HG03558 (cell line): ENCODE data around the gene FETUB.
A peak's percentile ranks its signal among the peaks of the same experiment; 100 is the strongest.
"Not testable (repeated sequence)": the region's sequence is repeated elsewhere in the genome, so short reads cannot be mapped to it uniquely, and the experiment has no call there.

Source experiments
- ATAC-seq: cut with Tn5 transposase; IDR thresholded peaks from one replicate; pipeline ENCODE4 v1.9.1; 2021; ENCODE audit warnings: moderate number of reproducible peaks; ENCODE audit not compliant: unreplicated experiment; ENCODE audit errors: extremely low read depth

Gene FETUB

DNA sequence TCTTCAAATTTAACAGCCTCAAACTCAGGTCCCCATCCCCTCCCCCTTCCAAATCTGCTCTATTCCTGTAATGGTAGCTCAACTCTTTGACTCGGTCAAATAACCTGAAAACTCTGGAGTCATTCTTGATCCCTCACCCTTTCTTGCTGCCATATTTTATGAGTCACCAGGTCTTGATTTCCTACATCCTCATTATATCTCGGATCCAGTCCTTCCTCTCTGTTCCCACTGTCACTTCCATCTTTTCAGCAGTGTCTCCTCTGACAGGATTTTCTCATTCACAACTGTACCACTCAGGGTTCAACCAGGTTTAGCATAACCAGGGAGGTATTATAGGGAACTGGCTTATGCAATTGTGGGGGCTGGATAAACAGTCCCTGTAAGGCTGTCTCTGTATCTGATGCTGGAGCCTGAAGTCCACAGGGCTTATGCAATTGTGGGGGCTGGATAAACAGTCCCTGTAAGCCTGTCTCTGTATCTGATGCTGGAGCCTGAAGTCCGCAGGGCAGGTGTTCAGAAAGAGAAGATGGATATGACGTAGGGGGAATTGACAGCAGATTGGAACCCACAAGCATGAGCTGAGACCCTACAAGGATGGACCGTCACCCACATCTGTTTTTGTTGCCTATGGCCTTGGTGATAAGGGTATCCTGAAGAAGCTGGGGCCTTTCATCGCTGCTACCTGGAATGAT lies 9.1 kb upstream of the FETUB start:
- no peak for ATAC-seq

DNA sequence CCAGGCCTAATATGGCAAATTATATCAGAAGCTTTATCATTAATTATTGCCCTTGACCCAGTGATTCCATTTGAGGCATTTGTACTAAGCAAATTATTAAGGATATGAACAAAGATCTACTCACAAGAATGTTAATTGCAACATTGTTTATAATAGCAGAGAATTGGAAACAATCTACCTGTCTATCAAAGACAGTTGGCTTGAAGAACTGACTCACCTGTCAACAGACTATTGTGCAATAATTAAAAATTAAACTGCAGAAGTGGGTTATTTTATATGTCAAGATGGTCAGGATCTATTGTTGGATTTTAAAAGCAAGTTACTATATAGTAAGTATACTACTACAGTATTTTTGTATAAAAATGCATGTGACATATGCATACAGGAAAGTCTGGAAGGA lies 6.7 kb upstream of the FETUB start:
- ATAC-seq, result no peak

DNA sequence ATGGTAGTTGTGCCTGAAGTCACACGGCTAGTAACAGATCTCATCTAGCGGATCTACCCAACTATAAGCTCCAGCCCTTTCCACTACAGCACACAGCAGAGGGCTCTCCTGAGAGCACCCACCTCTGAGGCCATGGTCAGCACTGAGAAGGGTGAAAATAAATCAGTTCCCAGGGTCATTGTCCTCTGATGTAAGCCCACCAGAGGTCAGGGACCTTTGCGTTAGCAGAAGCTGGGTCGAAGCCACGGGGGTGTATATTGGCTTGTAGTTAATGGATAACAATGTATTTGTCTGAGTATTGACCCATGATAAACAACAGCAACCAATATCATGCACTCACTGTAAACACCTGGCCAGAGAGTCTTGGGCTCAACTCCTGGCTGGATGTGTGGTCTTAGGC lies 6.0 kb upstream of the FETUB start:
- ATAC-seq, result not testable (repeated sequence)

DNA sequence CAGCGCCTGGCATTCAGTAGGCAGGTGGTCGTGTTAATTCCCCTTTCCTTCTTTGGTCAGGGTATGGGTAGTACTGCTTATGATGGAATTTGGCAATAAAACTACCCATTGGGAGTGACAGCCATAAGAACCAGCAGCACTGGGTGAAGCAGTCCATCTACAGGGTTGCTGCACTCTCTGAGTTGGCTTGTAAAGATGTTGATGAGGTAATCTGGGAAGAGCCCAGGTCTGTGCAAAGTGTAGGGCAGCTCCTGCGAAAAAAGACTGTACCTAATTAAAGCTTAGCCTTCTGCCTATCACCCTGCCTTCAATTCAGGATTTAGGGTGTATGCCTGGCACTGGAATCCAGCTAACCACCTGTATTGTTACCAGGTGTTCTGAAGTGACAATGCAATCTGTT lies 4.7 kb upstream of the FETUB start:
- ATAC-seq, result no peak

DNA sequence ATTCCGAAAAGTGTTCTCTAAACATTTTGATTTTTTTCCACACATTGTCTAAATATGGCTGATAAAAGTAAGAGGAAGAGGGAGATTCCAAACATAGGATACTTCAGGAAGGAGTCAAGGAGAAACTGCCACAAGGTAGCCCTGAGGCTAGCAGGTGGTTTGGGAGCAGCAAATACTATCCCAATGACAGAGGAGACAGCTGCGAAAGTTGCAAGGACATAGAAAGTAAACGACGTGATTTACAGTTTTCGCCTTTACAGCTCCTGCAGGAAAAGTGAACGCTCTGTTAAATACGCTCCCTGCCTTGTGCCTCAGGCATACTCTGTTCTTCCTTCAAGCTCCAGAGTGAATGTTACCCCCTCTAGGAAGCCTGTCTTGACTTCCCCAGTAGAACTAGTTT lies 3.7 kb upstream of the FETUB start:
- no peak for ATAC-seq

DNA sequence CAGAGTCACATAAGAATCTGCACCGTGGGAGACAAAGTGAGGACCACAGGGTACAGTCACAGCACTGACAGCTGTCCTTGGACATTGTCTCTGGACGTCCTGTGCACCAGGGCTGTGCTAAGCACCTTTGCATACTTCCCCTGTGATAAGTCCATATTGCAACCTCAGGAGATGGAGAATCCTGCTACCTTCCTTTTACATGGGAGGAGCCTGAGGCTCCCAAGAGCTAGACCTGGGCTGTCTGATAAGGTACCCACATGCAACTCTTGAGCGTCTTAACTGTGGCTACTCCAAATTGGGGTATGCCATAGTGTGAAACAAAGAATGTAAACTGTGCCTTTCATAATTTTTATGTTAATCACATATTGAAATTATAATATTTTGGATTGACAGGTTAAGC lies 2.5 kb upstream of the FETUB start:
- ATAC-seq, result no peak

DNA sequence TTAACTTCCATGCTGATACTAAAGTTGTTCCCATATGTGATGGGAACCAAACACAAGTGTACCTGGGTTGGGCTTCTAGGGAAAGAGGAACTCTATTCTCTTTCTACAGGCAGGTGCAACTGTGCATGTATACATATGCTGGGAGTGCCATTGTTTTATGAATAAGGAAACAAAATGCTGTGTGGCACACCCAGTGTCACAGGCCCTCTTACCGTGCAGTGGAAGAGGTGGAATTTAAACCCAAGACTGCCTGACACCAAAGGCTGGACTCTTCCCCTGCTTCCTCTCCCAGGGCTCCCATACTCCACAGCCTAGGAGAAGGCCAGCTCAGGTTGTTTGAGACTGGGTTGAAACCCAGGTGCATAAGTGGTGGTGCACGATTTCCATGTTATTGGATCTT lies 1.9 kb upstream of the FETUB start:
- no peak for ATAC-seq

DNA sequence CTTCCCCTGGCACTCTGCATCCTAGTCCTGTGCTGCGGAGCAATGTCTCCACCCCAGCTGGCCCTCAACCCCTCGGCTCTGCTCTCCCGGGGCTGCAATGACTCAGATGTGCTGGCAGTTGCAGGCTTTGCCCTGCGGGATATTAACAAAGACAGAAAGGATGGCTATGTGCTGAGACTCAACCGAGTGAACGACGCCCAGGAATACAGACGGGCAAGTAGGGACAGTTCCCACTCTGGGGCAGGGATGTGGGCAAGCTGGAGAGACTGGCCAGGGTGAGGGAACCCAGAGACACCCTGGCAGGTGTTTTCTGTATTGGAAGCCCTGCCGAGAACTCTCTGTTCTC lies 247 bp downstream of the FETUB start:
- no peak for ATAC-seq

DNA sequence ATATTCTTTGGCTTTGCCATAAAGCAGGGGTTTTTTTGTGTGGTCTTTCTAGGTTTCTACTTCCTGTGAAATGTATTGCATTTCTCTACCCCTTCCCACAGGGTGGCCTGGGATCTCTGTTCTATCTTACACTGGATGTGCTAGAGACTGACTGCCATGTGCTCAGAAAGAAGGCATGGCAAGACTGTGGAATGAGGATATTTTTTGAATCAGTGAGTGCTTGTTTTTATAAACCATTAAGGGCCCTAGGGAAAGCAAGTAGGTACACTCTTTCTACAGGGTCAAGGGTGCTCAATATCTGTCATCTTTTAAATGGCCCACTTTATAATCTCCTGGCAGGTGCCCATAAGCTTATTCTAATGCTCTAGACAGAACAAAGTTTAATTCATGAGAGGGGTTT lies 730 bp downstream of the FETUB start:
- ATAC-seq, result no peak

DNA sequence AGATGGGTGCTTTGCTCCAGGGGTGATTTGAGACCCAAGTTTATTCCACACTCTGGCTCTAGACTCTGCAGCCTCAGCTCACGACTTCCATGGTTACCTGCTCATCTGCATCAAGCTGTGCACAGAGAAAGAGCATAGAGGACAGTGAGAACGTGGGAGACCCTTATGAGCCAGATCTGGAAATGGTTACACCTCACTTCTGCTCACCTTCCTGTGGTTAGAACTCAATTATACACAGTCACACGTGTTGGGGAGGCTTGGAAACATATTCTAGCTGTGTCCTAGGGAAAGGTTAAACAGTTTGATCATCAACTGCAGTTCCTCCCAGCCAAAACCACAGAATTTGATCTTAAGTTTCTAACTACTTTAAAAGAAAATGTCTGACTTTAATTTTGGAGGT lies 1.8 kb downstream of the FETUB start:
- no peak for ATAC-seq

DNA sequence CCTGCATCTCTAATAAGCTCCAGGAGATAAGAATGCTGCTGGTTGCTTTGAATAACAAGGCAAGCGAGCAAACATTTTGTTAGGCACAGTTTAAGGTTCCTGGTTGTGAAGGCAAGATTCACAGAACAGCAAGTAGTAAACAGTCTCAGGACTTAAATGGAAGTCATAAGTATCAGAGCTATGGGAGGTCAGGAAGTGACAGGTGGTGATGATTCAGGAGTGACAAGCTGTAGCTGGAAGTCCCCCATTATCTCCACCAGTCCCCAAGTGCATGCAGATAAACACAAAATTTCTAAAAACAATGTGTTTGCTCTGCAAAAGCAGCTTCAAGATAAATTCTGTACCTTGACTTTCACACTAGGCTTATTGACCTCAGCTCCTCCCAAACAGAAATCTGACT lies 3.3 kb downstream of the FETUB start:
- ATAC-seq, result no peak

DNA sequence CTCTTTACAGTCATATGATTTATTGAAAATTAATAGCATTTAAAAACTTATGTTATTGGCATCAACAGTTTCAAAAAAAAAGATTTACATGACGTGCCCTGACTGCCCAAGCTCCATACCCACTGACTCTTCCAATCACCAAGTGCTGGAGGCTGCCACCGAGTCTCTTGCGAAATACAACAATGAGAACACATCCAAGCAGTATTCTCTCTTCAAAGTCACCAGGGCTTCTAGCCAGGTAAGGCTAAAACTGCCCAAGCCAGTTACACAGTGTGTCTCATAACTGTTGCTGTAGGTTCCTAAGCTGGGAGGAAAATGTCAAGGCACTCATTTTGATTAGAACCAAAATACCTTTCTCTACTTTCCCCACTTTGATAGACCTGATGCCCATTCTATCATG lies 4.5 kb downstream of the FETUB start:
- no peak for ATAC-seq

DNA sequence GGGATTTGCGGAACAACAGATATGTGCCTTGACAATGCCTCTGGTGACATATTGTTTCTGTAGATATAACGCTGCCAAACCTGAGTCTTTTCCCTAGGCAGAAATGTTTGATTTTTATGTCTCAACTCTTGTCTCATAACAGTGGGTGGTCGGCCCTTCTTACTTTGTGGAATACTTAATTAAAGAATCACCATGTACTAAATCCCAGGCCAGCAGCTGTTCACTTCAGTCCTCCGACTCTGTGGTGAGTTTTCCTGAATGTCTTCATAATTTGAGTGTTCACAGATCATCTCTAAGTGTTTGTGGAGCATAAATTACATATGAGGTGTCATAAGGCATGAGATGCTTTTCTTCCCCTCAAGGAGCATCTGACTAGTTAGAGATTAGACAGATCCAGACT lies 5.9 kb downstream of the FETUB start:
- no peak for ATAC-seq

DNA sequence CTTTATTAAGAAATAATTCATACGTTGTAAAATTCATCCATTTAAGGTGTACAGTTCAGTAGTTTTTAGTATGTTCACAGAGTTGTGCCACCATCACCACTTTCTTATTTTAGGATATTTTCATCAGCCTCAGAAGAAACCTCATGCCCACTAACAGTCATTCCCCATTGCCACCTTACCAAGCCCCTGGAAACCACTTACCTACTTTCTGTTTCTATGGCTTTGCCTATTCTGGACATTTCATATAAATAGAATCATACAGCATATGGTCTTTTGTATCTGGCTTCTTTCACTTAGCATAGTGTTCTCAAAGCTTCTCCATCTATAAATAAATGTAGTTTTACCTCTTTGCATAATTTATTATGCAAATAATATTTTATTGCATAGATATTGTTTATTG lies 6.6 kb downstream of the FETUB start:
- no peak for ATAC-seq

DNA sequence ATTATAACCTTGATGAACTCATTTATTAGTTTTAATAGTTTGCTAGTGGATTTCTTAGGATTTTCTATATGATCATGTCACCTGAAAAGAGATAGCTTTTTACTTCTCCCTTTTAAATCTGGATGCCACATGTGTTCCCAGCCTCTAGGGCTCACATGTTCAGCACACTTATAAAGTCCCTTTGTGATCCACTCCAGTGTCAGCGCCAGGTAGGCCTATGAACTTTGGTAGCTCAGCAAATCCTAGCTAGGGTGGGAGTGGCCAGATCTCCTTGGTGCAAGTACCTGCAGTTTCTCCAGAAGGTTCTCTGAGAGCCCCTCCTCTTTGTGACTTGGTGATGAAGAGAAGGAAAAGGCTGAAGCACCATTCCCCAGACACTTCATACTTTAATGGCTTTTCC lies 8.7 kb downstream of the FETUB start:
- no peak for ATAC-seq

DNA sequence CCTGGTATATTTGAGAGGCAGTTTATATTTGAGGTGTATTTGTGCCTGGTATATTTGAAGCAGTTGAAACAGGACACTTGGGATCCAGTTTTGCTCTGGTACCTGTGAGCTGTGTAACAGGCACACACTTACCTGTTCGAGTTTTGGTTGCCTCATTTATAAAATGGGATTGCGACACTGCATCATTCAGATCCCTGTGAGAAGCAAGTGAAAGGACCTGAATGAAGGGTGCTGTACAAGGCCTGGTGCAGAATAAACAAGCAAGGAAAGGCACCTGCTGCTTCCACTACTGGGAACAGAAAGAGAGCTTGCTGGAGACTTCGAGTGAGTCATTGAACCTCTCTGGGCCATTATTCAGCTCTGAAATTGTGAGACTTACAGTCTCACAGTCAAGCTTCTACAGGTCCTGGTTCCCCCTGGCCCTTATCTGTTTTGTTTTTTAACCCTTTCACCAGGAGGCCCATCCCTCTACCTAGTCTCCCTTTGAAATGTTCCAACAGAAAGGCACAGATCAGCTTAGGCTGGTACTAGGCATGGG lies 11.5 kb downstream of the FETUB start:
- no peak for ATAC-seq

DNA sequence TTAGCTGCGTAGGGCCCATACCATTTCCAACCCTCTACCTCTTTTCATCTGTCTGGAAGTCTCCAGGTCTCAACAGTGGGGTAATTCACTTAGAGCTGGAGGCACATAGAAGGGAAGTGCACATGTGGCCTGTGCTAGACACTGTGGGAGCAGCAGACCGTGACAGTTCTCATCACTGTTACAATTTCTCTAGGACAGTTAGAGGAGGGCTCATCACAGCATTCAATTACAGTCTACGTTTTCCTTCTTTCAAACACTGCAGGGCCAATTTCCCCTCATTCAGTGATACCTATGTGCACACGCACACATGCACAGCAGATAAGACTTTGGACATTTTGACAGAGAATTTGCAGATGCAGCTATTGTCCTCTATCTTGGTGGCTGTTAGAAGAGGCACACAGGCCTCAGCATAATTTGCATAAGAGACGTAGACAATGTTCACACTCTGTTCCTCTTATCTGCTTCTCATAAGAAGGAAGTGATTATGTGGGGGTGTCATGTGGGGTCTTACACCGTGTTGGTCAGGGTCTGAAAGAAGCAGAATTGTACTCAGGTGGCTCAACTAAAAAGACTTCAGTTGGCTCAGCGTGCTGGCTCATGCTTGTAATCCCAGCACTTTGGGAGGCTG lies 13.0 kb downstream of the FETUB start:
- peak; percentile 66 for ATAC-seq

DNA sequence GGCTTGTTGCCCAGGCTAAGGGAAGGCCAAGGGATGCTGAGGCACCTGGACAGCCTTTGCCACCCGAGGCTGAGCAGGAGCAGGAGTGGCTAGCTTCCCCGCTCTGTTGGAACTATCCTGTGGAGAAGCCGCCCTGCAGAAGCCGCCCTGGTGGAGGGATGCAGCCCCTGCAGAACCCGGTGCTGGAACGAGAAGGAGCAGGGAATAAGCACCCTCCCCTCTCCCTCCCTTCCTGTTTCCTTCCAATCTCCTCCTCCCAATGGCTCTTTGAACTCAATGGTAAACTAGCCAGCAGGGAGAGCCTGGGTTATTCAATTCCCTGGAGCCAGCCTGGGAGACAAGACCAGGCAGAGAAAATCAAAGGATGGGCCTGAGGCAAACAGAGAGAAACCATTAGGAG lies 13.8 kb downstream of the FETUB start:
- ATAC-seq, result no peak

DNA sequence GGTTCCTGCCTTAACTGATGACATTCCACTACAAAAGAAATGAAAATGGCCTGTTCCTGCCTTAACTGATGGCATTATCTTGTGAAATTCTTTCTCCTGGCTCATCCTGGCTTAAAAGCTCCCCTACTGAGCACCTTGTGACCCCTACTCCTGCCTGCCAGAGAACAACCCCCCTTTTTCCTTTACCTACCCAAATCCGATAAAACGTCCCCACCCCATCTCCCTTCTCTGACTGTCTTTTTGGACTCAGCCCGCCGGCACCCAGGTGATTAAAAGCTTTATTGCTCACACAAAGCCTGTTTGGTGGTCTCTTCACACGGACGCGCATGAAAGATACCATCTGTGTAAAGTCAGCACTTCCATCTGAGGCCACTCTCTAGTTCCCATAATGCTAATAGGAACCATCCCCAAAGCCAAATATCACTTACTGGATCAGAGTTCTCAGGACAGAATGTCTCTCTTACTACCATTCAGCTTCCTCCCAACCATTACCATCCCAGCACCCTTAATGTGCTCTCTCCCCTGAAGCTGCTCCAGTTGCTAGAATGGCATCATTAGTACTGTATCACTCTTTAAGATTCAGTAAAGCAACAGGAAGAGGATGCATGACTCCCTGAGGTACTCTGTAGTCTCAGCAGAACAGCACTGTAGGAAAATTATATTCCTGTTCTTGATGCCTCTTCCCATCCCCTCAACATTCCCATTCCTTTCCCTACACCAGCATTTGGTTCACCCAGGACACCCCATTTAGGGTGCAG lies 23.3 kb downstream of the FETUB start:
- no peak for ATAC-seq

DNA sequence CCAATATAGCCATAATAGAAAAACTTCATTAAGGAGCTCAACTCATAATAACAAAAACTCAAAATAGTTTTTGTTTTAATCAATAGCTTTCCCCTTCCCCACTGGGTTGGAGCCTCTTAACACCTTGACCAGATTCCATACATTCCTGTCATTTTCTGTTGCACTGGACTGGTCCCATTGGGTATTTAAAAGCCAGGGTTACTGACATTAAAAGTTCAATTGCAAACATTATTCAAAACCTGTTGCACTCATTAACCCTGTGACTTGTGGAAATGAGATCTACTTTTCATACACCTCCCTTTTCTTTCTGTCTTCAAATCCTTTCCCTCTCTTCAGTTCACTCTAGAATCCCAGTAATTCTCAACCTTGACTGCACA lies 23.9 kb downstream of the FETUB start:
- ATAC-seq, result no peak

DNA sequence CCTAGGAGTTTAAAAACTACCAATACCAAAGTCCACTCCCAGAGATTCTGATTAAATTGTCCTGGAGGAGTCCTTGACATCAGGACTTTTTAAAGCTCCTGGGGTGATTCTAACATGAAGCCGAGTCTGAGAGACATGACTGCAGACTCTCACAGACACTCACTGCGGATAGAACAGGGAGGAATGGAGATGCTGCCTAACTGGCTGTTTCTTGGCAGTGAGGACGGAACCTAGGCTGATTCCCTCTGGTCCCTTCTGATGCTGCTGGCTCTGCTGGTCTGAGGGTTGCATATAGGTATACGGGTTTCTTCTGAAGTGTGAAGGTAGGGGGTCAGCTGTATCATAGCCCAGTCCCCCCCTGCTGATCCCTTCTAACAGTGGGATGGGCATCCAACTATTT lies 24.3 kb downstream of the FETUB start:
- ATAC-seq, result no peak
